GM21447 (cell line): Measurements from ENCODE around the gene SLC66A2.
"Not testable (repeated sequence)": the region's sequence is repeated elsewhere in the genome, so short reads cannot be mapped to it uniquely, and the experiment has no call there.

Source experiments
- ATAC-seq: cut with Tn5 transposase; IDR thresholded peaks from one replicate; pipeline ENCODE4 v1.9.1; 2021; ENCODE audit not compliant: unreplicated experiment

Gene SLC66A2

GRCh38 chr18:79971211-79971952 lies 19.9 kb upstream of the SLC66A2 start:
- ATAC-seq = no peak

- ATAC-seq = no peak
Observed at GRCh38 chr18:79970419-79971133, 19.1 kb upstream of the SLC66A2 start.

DNA sequence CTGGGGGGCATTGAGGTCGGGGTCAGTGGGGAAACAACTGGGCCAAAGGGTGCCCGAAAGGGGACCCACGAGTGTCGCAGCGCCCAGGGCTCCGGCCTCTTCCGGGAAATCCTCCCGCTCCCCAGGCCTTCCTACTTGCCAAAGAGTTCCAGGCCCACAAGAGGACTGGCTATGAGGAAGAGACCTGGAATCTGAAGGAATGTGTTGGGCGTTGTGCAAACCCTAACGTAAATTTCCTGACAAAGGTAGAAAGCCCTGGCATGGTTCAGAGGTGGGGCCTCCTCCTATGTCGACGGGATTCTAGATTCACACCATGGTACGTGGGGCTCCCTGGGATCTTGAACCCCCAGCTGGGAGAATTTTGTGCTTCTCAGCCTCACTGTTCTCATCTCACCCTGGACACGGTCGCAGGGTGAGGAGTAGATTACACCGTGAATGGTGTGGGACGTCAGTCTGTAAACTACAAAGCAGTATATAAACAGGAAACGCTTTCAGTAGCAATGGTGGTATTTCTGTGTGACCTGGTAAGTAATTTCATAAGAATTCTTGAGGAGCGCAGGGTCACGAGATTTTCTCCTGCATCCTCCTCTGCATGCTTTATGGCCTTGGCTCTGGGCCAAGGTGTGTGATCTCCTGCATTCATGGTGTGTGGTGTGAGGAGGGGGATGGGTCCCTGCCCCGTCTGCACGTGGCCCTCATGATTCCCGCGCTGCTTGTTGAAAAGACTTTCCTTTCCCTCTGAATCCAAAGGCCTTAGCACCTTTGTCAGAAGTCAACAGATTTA lies 13.9 kb upstream of the SLC66A2 start:
- ATAC-seq = no peak

DNA sequence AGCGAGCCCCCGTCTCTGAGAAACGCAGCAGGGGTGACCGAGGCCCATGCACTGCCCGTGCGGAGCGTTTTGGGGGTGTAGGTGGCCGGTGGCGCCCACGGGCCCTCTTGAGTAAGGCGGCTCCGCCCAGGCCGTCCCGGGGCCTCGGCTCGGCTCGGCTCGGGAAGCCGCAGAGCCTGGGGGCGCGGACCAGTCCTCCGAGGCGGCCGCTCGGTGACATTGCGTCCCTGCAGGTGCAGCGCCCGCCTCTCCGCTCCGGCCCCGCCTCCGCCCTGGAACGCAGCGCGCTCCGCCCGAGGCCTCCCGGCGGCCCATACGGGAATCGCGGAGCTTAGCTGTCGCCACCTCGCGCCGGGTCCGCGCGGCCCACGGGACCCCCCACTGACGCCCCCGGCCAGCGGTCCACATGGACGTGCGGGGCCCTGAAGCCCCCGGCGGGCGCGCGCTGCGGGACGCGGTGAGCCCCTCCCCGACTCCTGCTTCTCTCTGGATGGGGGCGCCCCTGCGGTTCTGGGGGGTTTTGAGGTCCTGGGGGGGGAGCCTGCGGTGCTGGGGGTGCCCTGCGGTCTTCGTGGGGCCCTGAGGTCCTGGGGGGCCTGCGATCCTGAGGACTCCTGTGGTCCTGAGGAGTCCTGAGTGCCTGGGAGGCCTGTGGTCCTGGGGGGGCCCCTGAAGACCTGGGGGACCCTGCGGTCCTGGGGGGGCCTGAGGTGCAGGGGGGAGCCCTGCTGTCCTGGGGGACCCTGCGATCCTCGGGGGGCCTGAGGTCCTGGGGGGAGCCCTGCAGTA lies 13.1 kb upstream of the SLC66A2 start, which contains the start of gene HSBP1L1:
Gene HSBP1L1 (plus strand): TSS at position 314 of the 789 bp plus-strand sequence. CDS start 93 bp downstream, at position 407.
- ATAC-seq = peak; percentile 77

- no peak for ATAC-seq
Observed at GRCh38 chr18:79963658-79964329, 12.3 kb upstream of the SLC66A2 start.

- no peak for ATAC-seq
Observed at GRCh38 chr18:79962835-79963657, 11.6 kb upstream of the SLC66A2 start.

- ATAC-seq = no peak
Observed at GRCh38 chr18:79962311-79962710, 10.9 kb upstream of the SLC66A2 start.

DNA sequence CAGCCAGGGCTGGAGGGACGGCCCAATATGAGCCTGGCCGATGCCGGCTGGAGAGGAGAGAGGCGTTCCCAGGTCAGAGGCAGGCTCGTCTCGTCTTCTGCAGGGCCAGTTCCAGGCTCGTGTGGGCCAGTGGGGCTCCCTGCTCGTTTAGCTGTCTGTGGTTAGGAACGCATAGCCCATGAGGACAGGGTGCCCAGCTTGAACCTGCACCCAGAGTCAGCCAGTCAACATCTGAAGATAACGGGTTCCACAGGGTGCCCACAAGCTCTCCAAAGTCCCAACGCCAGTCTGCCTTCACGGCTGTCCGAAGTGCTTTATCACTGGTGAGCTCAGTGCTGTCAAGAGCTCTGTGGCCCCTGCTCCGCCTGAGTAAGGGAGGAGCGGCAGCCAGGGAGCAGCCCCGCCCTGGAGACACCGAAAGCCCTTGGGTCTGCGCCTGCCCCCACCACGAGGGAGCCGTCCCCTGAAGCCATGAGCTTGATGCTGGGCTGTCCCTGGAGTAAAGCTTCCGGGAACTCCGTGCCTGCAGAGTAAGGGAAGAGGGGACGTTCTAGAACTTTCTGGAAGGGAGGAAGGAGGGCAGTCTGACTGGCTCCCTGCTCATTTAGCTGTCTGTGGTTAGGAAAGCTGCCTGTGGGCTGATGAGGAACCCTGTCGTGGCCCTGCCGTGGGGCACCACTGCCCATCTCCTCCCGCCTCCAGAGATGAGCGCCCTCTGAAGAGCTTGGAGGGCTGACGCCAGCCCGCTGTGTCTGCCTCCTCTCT lies 10.3 kb upstream of the SLC66A2 start:
- ATAC-seq = no peak

GRCh38 chr18:79960921-79961526 lies 9.6 kb upstream of the SLC66A2 start:
- ATAC-seq = no peak

DNA sequence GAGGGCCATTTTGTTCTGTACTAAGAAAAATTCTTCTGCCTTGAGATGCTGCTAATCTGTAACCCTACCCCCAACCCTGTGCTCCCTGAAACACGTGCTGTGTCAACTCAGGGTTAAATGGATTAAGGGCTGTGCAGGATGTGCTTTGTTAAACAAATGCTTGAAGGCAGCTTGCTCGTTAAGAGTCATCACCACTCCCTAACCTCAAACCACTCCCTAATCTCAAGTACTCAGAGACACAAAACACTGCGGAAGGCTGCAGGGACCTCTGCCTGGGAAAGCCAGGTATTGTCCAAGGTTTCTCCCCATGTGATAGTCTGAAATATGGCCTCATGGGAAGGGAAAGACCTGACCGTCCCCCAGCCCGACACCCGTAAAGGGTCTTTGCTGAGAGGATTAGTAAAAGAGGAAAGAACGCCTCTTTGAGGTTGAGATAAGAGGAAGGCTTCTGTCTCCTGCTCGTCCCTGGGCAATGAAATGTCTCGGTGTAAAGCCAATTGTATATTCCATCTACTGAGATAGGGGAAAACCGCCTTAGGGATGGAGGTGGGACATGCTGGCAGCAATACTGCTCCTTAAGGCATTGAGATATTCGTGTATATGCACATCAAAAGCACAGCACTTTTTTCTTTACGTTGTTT lies 8.8 kb upstream of the SLC66A2 start:
- not testable (repeated sequence) for ATAC-seq

GRCh38 chr18:79958981-79959380 lies 7.5 kb upstream of the SLC66A2 start:
- ATAC-seq = no peak

GRCh38 chr18:79956276-79956675 lies 4.8 kb upstream of the SLC66A2 start:
- ATAC-seq = no peak

DNA sequence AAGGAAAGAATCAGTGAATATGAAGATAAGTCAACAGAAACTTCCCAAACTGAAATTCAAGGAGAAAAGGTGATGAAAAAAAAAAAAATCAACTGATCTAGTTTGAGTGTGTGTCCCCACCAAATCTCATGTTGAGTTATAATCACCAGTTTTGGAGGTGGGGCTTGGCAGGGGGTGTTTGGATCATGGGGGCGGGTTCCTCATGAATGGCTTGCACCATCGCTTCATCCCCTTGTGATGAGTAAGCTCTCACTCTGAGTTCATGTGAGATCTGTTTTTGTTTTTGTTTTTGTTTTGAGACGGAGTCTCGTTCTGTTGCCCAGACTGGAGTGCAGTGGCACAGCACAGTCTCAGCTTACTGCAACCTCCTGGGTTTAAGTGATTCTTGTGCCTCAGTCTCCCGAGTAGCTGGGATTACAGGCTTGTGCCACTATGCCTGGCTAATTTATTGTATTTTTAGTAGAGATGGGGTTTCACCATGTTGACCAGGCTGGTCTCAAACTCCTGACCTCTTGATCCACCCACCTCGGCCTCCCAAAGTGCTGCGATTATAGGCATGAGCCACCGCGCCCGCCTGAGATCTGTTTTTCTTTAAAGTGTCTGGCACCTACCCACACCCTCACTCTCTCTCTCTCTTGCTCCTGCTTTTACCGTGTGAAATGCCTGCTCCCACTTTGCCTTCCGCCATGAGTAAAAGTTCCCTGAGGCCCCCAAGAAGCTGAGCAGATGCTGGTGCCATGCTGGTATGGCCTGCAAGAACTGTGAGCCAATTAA lies 4.0 kb upstream of the SLC66A2 start:
- ATAC-seq = no peak

DNA sequence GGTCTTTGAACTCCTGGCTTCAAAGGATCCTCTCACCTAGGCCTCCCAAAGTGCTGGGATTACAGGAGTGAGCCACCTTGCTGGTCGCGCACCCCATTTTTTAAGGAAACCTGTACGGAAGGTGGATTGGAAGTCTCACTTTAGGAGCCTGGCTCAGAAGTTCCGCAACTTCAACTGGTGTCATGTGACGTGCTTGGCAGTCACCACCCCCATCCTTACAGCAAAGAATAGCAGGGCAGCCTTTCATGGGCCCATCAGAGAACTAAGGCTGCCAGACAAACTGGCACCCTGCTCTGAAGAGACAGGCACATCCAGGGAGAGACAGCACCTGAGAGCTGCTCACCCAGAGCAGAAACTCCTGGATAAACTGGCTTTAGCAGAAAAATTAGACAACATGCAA lies 3.3 kb upstream of the SLC66A2 start:
- no peak for ATAC-seq

DNA sequence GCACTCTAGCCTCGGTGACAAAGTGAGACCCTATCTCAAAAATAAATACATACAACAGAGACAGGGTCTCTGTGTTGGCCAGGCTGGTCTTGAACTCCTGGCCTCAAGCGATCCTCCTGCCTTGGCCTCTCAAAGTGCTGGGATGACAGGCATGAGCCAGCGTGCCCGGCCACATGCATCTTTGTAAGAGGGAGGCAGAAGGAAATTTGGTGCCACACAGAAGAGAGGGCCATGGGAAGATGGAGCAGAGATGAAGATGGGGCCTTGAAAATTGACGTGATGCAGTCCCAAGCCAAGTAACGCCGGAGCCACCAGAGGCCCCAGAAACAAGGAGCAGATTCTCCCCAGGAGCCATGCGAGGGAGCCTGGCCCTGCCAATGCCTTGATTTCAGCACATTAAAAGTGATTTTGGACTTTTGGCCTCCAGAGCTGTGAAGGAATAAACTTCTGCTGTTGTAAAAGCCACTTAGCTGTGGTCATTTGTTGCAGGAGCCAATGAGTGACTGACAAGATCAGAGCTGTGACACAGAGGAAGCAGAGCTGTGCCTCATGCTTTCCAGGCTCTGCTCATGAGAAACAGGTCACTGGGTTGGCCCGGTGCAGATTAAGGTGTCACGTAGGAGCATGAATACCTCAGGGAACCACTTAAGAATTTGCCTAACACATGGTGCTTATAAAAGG lies 2.7 kb upstream of the SLC66A2 start:
- no peak for ATAC-seq

DNA sequence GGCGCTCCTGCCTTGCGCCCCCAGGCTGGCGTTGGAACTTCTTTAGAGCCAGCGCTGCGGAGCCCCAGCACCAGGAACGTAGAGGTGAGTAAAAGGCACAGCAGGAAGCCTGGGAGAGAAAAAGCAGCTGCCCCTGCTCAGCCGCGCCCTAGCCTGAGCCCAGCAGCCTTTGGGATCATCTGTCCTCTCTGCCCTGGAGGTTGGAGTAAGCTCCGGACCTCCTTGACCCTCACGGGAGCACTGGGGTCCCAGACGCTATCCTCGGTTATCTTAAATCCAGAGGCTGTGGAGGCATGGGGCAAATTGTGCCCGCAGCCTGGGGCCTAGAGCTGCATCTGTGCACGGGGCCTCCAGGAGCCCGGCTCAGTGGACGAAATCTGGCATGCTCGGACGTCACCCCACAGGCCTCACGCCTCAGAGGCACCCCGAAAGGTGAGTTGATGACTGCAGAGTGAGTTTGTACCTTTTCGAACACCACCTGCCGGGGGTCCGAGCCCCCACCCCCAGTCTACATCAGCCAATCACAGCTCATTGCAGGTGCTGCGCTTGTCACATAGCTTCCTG lies 1.6 kb upstream of the SLC66A2 start:
- ATAC-seq = no peak
